GM19193 (cell line): ENCODE results near the gene NABP1.

Experiments used
- POLR2A ChIP-seq: IDR thresholded peaks from 4 replicates; pipeline ENCODE4 v1.6.1; 2011; ENCODE audit not compliant: insufficient read depth, insufficient read length; ENCODE audit errors: extremely low read depth

NABP1 gene

GRCh38 chr2:191707542-191707941 is 29.6 kb downstream of the NABP1 start:
- TF ChIP-seq POLR2A: no peak

DNA sequence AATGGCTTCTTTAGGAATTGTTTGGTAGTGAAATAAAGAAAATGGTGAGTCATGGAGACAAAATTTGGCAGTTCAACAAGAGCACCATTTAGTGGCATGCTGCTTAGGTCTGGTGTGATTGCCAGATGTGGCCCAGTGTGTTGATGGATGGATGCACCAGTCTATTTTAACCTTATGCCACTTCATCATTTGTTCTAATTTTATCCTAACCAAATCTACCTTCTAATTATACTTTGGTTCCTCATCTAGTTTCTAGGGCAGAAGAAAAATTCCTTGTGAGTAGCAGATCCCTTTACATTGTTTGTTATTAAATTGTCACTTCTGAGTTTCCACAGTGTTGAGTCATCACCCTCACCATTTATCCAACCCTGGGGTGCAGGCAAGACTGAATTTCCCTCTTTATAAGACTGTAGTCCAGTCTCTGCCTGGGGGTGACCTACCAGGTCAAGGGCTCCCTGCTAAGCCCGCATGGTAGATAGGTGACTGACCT is 32.5 kb downstream of the NABP1 start:
- TF ChIP-seq POLR2A: no peak

DNA sequence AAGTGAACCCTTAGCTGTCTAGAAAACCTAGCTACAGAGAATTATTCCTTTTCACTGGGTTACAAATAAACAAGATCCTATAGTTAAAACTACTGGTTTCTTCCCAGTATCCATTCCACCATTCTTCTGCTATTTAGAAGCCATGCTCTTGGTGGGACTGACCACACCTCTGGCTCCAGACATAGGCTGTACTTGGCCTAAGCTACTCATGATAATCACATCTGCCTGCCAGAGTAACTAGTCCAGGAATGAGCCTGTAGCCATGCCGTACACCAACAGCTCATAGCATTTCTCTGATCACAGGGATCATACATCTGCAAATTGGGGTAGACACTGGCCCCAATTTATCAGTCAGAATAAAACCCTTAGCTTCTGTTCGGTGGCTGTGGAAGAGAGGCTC is 33.7 kb downstream of the NABP1 start:
- no peak for TF ChIP-seq POLR2A

GRCh38 chr2:191713837-191714236 is 35.9 kb downstream of the NABP1 start:
- TF ChIP-seq POLR2A: no peak

DNA sequence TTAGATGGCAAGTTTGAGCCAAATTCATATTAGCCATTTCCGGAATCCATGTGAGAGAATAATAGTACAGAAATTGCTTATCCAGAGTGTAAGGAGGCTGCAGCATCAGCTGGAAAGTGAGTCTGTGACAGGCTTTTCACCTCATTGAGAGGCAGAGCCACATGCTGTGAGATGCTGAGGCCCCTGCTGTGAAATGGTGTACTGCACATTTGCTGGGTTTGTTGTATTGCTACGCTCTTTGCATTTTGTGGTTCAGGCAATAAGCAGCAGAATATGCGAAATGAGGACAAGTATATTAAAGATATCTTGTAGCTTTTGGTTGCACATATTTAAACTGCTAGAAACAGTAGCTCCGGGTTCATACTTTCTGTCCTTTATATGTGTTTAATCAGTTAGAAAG is 37.0 kb downstream of the NABP1 start:
- no peak for TF ChIP-seq POLR2A

GRCh38 chr2:191715471-191715870 is 37.5 kb downstream of the NABP1 start:
- no peak for TF ChIP-seq POLR2A

DNA sequence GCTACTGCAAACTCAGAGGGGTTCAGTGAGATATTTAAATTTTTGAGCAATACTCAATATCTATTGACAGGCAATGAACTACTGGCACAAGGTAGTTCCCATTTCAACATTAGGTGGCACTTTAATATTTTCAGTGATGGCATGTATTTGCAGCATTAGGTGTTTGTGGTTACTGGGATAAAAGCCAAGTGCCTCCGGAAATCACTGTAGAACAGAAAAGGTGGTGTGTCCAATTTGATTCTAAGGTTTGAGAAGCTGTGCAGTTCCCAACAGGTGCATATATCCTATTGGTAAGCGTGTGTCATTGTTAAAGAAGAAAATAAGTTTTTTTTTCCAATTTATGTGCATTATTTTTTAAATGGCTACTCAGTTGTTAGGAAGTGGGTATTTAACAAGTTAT is 41.3 kb downstream of the NABP1 start:
- no peak for TF ChIP-seq POLR2A

GRCh38 chr2:191719938-191720337 is 42.0 kb downstream of the NABP1 start:
- TF ChIP-seq POLR2A: no peak

- no peak for TF ChIP-seq POLR2A
Measured at GRCh38 chr2:191721331-191721730, 43.4 kb downstream of the NABP1 start.

- no peak for TF ChIP-seq POLR2A
Measured at GRCh38 chr2:191724015-191724414, 46.1 kb downstream of the NABP1 start.

GRCh38 chr2:191728750-191729624 is 51.1 kb downstream of the NABP1 start:
- no peak for TF ChIP-seq POLR2A

- no peak for TF ChIP-seq POLR2A
Measured at GRCh38 chr2:191730263-191730662, 52.3 kb downstream of the NABP1 start.
